GM12865 (cell line): ENCODE measurements around the gene DNAJC12.

ENCODE experiments used
- DNase-seq: peaks from one replicate; pipeline ENCODE4 v3.0.0; 2010; ENCODE audit warnings: low read depth
- H3K4me3 ChIP-seq: 2 replicates; pipeline ENCODE4 v1.5.1; 2011; ENCODE audit warnings: mild to moderate bottlenecking, low read depth, low read length, control low read depth
- TF ChIP-seq, protein P1 (sequence below): IDR thresholded peaks from 2 replicates; pipeline ENCODE4 v1.5.1; 2011; ENCODE audit warnings: low read length, control low read depth, low read depth, inconsistent platforms; ENCODE audit not compliant: insufficient read depth; ENCODE audit errors: missing control alignments

Gene DNAJC12

DNA sequence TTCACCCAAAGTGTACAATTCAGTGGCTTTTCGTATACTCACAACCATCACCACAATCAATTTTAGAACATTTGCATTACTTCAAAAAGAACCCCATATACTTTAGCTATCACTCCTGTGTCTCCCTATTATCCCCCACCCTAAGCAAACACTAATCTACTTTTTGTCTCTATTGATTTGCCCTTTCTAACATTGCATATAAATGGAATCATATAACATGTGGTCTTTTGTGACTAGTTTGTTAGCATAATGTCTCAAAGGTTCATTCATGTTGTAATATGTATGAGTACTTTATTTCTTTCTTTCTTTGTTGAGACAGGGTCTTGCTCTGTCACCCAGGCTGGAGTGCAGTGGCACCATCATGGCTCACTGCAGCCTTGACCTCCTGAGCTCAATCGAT lies 21.0 kb upstream of the DNAJC12 start:
- DNase-seq: no peak
- H3K4me3 ChIP-seq: no peak overlapping the region
- TF ChIP-seq, protein P1, sequence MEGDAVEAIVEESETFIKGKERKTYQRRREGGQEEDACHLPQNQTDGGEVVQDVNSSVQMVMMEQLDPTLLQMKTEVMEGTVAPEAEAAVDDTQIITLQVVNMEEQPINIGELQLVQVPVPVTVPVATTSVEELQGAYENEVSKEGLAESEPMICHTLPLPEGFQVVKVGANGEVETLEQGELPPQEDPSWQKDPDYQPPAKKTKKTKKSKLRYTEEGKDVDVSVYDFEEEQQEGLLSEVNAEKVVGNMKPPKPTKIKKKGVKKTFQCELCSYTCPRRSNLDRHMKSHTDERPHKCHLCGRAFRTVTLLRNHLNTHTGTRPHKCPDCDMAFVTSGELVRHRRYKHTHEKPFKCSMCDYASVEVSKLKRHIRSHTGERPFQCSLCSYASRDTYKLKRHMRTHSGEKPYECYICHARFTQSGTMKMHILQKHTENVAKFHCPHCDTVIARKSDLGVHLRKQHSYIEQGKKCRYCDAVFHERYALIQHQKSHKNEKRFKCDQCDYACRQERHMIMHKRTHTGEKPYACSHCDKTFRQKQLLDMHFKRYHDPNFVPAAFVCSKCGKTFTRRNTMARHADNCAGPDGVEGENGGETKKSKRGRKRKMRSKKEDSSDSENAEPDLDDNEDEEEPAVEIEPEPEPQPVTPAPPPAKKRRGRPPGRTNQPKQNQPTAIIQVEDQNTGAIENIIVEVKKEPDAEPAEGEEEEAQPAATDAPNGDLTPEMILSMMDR: no peak

DNA sequence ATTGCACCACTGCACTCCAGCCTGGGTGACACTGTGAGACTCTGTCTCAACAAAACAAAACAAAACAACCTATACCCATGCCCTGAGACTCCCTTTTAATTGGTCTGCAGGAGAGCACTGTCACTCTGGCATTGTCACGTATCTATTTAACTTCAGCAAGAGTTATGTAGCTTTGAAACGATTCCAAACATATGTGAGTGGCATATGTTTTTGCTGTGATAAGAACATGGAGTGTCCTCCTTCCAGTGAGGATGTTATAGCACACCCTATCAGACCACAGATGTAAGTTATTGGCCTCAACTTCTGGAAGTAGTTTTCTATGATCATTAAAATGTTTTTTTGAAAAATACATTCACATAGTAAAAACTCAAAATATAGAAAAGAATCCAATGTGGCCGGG lies 15.5 kb upstream of the DNAJC12 start:
- no peak for DNase-seq
- no peak overlapping the region for H3K4me3 ChIP-seq
- TF ChIP-seq, protein P1: no peak

DNA sequence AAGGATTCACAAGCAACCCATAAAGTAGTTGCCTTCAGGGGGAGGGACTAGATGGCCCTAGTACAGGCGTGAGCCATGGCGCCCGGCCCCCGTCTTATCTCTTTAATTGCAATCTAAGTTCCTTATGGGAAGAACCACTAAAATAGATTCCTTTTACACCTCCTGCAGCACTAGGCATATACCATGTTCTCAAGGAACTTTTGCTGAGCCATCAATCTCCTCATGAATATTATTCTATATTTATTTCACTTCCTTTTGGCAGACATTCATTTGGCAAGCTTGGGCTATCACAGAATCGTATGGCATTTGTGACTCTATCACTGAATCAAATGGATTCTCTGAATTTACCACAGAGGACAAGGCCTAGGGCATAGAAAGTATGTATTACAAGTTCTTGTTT lies 14.8 kb upstream of the DNAJC12 start:
- DNase-seq: no peak
- TF ChIP-seq, protein P1: no peak
- no peak overlapping the region for H3K4me3 ChIP-seq

DNA sequence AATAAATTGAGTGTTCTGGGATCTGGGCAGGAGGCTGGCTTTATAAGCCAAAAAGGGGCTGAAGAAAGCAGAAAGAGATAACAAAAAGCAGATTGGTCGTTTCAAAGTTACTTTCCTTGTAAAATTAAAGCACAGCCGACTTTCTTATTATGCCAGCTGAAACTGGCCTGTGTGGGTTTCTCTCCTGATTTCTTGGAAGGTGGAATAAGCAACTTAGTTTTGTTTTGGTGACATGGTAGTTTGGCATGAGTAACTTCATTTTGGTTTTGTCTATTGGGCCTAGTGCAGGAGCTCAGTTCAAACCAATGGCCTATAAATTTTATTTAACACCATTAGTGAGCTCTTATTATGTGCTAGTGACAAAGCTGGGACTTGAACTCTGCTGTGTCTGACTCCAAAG lies 13.2 kb upstream of the DNAJC12 start:
- H3K4me3 ChIP-seq: no peak overlapping the region
- TF ChIP-seq, protein P1: no peak
- DNase-seq: no peak

DNA sequence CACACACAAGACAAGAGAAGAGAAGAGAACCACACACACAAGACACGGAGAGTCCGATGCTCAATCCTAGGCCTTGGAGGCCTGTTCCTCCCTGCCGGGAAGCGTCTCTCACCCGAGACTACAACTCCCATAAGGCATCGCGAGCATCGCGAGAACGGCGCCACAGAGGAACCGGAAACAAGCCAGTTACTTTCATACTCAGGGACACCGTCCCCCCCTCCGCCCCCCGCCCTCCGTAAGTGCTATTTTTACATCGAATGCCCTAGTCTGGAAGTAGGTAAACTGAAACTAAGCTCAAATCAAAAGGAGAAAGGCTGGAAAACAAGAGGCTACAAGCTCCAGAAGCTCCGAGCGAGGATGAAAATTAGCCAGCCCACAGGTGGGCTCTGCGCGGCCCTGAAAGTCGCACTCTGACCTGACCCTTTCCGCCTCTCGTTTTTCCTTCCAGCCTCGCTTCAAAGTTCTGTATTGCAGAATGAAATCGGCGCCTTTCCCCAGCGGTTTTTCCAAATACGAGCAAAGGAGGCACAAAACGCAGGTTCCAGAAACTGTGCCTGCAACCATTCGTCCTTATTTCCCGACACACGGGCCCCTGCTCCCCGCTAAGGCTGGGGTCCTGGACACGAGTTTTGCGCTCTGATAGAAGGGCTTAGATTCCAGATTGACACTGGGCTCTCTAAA lies 11.5 kb upstream of the DNAJC12 start:
- DNase-seq: peak; percentile 94
- TF ChIP-seq, protein P1: no peak
- H3K4me3 ChIP-seq: peak overlapping the region; percentile 73

DNA sequence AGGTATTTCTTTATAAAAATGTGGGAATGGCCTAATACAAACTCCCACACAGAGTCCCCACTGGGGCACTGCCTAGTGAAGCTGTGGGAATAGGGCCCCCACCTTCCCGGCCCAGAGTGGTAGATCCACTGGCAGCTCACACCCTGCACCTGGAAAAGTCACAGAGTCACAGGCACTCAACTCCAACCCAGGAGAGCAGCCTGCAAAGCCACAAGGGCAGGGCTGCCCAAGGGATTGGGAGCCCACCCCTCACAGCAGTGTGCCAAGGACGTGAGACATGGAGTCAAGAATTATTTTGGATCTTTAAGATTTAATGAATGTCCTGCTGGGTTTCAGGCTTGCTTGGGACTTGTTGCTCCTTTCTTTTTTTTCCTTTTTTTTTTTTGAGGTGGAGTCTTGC lies 5.3 kb upstream of the DNAJC12 start:
- H3K4me3 ChIP-seq: no peak overlapping the region
- no peak for DNase-seq
- TF ChIP-seq, protein P1: no peak

DNA sequence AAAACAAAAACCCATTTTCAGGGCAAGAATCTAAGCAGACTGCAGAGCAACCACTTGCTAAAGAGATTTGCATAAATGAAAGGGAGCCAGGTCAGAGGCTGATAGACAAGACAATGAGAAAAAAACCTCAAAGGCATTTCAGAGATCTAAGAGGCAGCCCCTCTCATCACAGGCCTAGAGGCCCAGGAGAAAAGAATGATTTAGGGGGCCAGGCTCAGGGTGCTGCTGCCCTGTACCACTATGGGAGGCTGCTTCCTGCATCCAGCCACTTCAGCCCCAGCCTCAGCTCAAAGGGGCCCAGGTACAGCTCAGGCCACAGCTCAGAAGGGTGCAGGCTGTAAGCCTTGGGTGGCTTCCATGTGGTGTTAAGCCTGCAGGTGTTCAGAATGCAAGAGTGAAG lies 3.7 kb upstream of the DNAJC12 start:
- DNase-seq: no peak
- TF ChIP-seq, protein P1: no peak
- H3K4me3 ChIP-seq: no peak overlapping the region
